ENCODE measurements around the gene SCNM1.

- TF ChIP-seq POLR2AphosphoS5 (IDR thresholded peaks at IDR 0.05; ENCODE audit: low read depth) (no peak), CTCF (IDR thresholded peaks at IDR 0.05; ENCODE audit: insufficient read depth, low read length) (no peak), SPI1 (IDR thresholded peaks at IDR 0.05; ENCODE audit: borderline replicate concordance, low read depth) (no peak), REST (IDR thresholded peaks at IDR 0.05; ENCODE audit: insufficient replicate concordance, low read depth) (no peak)
These were observed 587 bp downstream of the SCNM1 start for GRCh38 chr1:151166505-151166956.

Data from HL-60 (cell line).